ENCODE results near the gene HEATR5B. TPM values are rescaled to one million over a fixed set of nuclear protein-coding genes. Genes with fewer than 3 reads are reported as not detected.
A peak's percentile ranks its signal among the peaks of the same experiment; 100 is the strongest.

The HEATR5B gene
- total RNA-seq, result 10 to 100 TPM; 25.6 to 65.3 (median 45.3) TPM

DNA sequence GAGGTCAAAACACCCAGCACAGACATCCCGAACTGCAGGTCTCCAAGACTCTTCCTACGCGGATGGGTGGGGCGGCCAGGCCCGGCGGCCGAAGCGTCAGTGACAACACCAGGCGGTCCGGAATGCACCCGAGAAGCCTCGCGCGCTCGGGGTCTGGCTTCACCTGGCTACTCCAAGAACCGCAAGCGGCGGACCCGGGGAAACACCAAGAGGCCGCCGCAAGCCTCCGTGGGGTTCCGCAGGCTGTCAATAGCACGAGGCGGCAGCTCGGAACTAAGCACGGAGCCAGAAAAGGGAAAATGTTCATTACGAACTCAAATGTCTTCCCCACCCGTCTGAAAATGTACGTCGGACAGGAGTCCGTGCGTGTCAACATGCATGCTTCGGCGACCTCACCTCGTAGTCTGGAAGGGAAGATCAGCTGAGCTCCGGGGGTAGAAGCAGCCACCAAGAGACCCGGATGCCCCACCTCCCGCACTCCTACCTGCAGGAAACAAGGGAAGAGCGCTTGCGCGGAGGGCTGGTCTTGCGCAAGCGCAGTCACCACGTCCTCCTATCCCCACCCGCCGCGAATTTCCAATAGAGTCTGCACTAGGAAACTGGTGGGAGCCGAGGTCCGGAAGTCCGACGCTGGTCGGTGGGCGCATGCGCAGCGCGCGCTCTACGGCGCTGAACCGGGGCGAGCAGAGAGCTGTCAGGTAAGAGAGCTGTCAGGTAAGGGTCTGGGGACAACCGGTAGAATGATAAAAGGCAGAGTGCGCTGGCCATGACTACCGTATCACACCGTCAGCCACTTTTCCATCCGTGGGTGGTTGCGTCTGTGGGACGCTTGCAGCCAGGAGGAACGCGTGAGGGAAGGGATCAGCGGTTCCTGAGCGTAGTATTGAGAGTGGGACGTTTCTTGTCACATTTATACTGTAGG lies at the start of gene HEATR5B, which contains the start of gene GPATCH11:
TSS of gene HEATR5B (minus strand) at position 500 of the 922 bp plus-strand sequence. CDS start 958 bp downstream, outside the sequence.
TSS of gene GPATCH11 (plus strand) at position 646 of the 922 bp plus-strand sequence. CDS start 3,864 bp downstream, outside the sequence.
- peak; percentile 95 for DNase-seq (ENCODE audit: low spot score in 2 of 2)
- no peaks in the 10 kb centered on the region for H3K9me3 ChIP-seq
- 1% methylated on average over 64 of the region's 74 CpGs for WGBS
- H3K27ac ChIP-seq, result peak within 1 kb of the TSS; percentile 73
- peaks cover 8% of the 10 kb centered on the region for H3K36me3 ChIP-seq
- H3K4me1 ChIP-seq, result peaks cover 33% of the 10 kb centered on the region
- TF ChIP-seq, protein P1, sequence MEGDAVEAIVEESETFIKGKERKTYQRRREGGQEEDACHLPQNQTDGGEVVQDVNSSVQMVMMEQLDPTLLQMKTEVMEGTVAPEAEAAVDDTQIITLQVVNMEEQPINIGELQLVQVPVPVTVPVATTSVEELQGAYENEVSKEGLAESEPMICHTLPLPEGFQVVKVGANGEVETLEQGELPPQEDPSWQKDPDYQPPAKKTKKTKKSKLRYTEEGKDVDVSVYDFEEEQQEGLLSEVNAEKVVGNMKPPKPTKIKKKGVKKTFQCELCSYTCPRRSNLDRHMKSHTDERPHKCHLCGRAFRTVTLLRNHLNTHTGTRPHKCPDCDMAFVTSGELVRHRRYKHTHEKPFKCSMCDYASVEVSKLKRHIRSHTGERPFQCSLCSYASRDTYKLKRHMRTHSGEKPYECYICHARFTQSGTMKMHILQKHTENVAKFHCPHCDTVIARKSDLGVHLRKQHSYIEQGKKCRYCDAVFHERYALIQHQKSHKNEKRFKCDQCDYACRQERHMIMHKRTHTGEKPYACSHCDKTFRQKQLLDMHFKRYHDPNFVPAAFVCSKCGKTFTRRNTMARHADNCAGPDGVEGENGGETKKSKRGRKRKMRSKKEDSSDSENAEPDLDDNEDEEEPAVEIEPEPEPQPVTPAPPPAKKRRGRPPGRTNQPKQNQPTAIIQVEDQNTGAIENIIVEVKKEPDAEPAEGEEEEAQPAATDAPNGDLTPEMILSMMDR (IDR thresholded peaks at IDR 0.05), result no peak
- TF ChIP-seq EP300 (IDR thresholded peaks at IDR 0.05) (no peak), POLR2A (IDR thresholded peaks at IDR 0.05) (no peak)
- no peaks in the 10 kb centered on the region for H3K27me3 ChIP-seq
- H3K4me3 ChIP-seq, result peak within 1 kb of the TSS; percentile 86

DNA sequence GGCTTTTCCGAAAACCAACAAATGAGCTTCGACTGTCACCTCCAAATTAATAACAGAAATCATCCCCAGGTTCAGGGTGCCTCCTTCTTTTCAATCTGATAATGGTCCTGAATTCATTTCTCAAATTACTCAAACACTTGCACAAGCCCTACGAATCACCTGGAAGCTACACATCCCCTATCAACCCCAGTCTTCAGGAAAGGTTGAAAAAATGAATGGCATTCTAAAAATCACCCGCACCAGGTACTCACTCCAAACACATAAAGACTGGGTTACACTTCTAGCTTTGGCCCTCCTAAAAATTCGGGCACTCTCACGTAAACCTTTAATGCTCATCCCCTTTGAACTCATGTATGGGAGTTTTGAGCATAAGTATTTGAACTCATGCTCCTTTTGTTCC lies 48.7 kb upstream of the HEATR5B start:
- TF ChIP-seq POLR2A (IDR thresholded peaks at IDR 0.05) (no peak), POLR2AphosphoS5 (IDR thresholded peaks at IDR 0.05) (no peak), EP300 (IDR thresholded peaks at IDR 0.05) (no peak)
- TF ChIP-seq, protein P1 (IDR thresholded peaks at IDR 0.05), result no peak
- H3K4me3 ChIP-seq, result no peak overlapping the region
- 96% methylated on average over 6 of the region's 6 CpGs for WGBS
- no peaks in the 10 kb centered on the region for H3K27me3 ChIP-seq
- H3K36me3 ChIP-seq, result peaks cover 85% of the 10 kb centered on the region
- no peak for DNase-seq (ENCODE audit: low spot score in 2 of 2)
- no peaks in the 10 kb centered on the region for H3K9me3 ChIP-seq
- no peaks in the 10 kb centered on the region for H3K4me1 ChIP-seq
- no peak overlapping the region for H3K27ac ChIP-seq

DNA sequence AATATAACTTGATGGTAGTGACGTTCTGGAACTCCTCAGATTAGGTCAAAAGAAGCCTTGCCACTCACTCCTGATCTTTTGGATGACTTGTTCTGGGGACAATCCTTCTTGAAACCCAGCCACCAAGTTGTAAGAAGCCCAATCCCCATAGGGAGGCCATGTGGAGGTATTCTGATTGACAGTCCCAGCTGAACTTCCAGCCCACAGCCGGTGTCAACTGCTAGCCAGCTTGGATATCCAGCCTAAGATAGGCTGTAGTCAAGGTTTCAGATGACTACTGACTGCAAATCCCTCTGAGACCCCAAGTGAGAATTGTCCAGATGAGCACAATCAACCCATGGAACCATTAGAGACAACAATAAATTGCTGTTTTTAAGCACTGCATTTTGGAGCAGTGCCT lies 41.2 kb upstream of the HEATR5B start:
- 94% methylated on average over 2 of the region's 2 CpGs for WGBS
- Histone ChIP-seq H3K4me1 (no peaks in the 10 kb centered on the region), H3K36me3 (peaks cover 51% of the 10 kb centered on the region), H3K27me3 (no peaks in the 10 kb centered on the region), H3K27ac (no peak overlapping the region), H3K9me3 (no peaks in the 10 kb centered on the region), H3K4me3 (no peak overlapping the region)
- no peak for DNase-seq (ENCODE audit: low spot score in 2 of 2)
- TF ChIP-seq, protein P1 (IDR thresholded peaks at IDR 0.05), result no peak

- DNase-seq (ENCODE audit: low spot score in 2 of 2), result no peak
- H3K27me3 ChIP-seq, result no peaks in the 10 kb centered on the region
- TF ChIP-seq POLR2A (IDR thresholded peaks at IDR 0.05) (no peak), EP300 (IDR thresholded peaks at IDR 0.05) (no peak), POLR2AphosphoS5 (IDR thresholded peaks at IDR 0.05) (no peak)
- TF ChIP-seq, protein P1 (IDR thresholded peaks at IDR 0.05), result no peak
- H3K27ac ChIP-seq, result no peak overlapping the region
- H3K4me1 ChIP-seq, result no peaks in the 10 kb centered on the region
- H3K9me3 ChIP-seq, result no peaks in the 10 kb centered on the region
- WGBS, result 96% methylated on average over 5 of the region's 5 CpGs
- peaks cover 59% of the 10 kb centered on the region for H3K36me3 ChIP-seq
- no peak overlapping the region for H3K4me3 ChIP-seq
Observed at GRCh38 chr2:37119157-37119556, 35.0 kb upstream of the HEATR5B start.

GRCh38 chr2:37117566-37117965 lies 33.4 kb upstream of the HEATR5B start:
- no peaks in the 10 kb centered on the region for H3K4me1 ChIP-seq
- no peak for DNase-seq (ENCODE audit: low spot score in 2 of 2)
- no peaks in the 10 kb centered on the region for H3K9me3 ChIP-seq
- H3K4me3 ChIP-seq, result no peak overlapping the region
- 89% methylated on average over 1 of the region's 1 CpG for WGBS
- peaks cover 63% of the 10 kb centered on the region for H3K36me3 ChIP-seq
- no peak for TF ChIP-seq POLR2AphosphoS5 (IDR thresholded peaks at IDR 0.05)
- no peak for TF ChIP-seq POLR2A (IDR thresholded peaks at IDR 0.05)
- no peak for TF ChIP-seq EP300 (IDR thresholded peaks at IDR 0.05)
- H3K27me3 ChIP-seq, result no peaks in the 10 kb centered on the region
- no peak overlapping the region for H3K27ac ChIP-seq

Measured in suprapubic skin (tissue), 4 donors.